Activated CD4-positive, CD25-positive, alpha-beta regulatory T cell (primary cell): ENCODE measurements around the gene FCHO2.

ENCODE experiments used
- DNase-seq, 4 experiments: peaks; one replicate each; lab custom pipeline; 2025; lab: John Stamatoyannopoulos, UW

FCHO2 gene

GRCh38 chr5:73030995-73031394 is 75.2 kb downstream of the FCHO2 start:
- no peak for DNase-seq

- no peak for DNase-seq
Measured at GRCh38 chr5:73031839-73032238, 76.0 kb downstream of the FCHO2 start.

- no peak for DNase-seq
Measured at GRCh38 chr5:73032635-73033034, 76.8 kb downstream of the FCHO2 start.

- DNase-seq, result no peak
Measured at GRCh38 chr5:73037545-73037944, 81.7 kb downstream of the FCHO2 start.

- no peak for DNase-seq
Measured at GRCh38 chr5:73039082-73039481, 83.2 kb downstream of the FCHO2 start.

GRCh38 chr5:73042993-73043392 is 87.2 kb downstream of the FCHO2 start:
- DNase-seq, result no peak

DNA sequence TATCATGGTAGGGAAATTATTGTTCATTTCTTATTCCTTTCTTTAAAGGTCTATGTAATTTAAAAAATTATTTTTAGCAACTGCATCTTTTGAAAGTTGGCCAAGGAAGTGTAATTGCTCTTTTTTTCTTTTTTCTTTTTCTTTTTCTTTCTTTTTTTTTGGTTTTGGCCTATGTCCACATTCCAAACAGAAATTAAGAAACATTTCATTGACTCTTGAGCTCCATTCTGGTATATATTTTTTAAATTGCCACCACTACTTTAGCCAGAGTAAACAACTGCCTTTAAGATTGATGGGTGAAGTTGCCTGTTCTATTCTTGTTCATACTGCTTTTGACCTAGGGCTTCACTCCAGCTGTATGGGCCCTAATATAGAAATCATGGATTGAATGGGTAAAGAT is 88.7 kb downstream of the FCHO2 start:
- no peak for DNase-seq

DNA sequence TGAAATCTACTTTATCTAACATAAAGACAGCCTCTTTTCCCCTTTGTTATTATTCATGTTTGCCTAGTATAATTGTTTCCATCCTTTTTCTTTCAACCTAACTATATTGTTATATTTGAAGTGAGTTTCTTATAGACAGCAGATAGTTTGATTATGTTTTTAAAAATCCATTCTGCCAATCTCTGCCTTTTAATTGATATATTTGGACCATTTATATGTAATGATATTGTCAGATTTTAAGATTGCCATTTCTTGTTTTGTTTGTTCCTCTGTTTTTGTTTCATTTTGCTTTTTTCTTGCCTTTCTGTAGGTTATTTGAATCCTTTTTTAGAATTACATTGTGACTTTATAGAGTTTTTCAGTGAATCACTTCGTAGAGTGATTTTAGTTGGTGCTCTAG is 89.8 kb downstream of the FCHO2 start:
- DNase-seq, result no peak

DNA sequence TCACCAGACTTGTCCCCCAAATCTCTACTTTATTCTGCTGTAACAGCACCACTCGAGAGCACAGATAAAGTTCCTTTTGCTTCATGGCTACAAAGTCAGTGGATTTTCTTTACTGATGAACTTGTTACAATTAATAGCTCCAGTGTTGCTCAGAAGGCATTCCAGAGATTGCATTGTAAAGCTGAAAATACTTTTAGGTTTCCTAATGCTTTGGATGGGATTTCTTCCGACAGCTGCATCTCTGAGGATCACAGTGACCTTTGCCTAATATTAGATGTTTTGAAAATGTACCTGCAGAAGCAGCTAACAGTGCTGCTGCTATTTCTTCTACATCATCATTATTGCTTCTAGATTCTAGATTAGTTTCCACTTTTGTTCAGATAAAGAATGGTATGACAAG is 105.8 kb downstream of the FCHO2 start:
- no peak for DNase-seq

GRCh38 chr5:73066466-73066865 is 110.6 kb downstream of the FCHO2 start:
- DNase-seq, result no peak

- DNase-seq, result no peak
Measured at GRCh38 chr5:73067213-73067612, 111.4 kb downstream of the FCHO2 start.

DNA sequence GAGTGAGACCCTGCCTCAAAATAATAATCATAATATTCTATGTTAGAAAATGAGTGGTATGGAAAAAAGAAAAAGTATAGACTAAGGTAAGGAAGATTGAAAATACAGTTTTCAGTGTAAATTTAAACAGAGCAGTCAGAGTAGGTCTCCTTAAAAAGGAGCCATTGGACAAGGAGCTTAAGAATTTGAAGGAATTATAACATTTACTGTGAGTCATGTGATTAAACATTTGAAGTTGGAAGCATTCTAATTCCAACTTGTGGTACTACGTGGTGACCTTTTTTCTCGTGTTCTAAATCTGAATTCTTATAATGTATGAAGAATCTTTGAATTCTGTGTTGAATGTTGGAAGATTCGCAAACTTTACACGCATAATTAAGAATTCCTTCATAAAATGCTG is 125.3 kb downstream of the FCHO2 start:
- no peak for DNase-seq

- DNase-seq, result no peak
Measured at GRCh38 chr5:73088026-73088425, 132.2 kb downstream of the FCHO2 start.

- DNase-seq, result no peak
Measured at GRCh38 chr5:73093943-73094342, 138.1 kb downstream of the FCHO2 start.

GRCh38 chr5:73094415-73094814 is 138.6 kb downstream of the FCHO2 start:
- no peak for DNase-seq

DNA sequence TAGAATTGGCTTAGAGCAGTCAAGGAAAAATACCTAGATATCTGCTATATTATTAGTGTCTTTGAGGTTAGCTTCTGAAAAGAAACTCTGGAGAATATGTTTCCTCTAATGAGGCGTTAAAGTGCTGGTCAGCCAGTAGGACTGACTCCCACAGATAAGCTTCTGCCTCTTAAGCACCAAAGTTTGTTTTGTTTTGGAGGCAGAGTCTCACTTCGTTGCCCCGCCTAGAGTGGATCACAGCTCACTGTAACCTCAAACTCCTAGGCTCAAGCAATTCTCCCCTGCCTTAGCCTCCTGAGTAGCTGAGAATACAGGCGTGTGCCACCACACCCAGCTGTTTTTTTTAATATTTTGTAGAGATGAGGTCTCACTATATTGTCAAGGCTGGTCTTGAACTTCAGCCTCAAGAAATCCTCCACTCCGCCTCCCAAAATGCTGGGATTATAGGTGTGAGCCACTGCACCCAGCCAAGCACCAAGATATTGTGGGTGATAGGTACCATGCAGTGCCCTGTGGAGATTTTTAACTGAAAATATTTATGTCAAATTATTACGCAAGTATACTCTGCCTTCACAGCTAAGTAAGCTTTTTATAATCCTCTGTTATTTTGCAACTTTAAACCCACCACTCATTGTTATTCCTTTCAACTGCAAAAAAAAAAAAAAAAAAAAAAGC is 139.9 kb downstream of the FCHO2 start:
- no peak for DNase-seq

DNA sequence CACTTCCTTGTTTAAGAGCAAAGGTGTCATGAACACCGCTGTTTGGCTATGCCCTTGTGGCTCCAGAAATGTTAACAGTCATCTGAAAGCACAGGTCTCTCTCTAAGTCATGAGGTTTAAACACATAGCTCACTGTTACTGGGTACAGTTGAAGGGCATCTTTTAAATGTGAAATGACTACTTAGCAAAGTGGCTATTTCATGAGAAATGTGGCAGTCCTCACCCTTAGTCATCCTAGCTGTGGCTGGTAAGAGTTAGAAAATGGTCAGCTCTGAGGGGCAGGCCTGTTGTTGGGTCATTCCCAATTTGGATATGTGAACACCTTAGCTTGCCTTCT is 140.4 kb downstream of the FCHO2 start:
- no peak for DNase-seq

- no peak for DNase-seq
Measured at GRCh38 chr5:73097740-73098139, 141.9 kb downstream of the FCHO2 start.

- DNase-seq, result no peak
Measured at GRCh38 chr5:73100109-73100508, 144.3 kb downstream of the FCHO2 start.

- no peak for DNase-seq
Measured at GRCh38 chr5:73103870-73104299, 148.0 kb downstream of the FCHO2 start.

DNA sequence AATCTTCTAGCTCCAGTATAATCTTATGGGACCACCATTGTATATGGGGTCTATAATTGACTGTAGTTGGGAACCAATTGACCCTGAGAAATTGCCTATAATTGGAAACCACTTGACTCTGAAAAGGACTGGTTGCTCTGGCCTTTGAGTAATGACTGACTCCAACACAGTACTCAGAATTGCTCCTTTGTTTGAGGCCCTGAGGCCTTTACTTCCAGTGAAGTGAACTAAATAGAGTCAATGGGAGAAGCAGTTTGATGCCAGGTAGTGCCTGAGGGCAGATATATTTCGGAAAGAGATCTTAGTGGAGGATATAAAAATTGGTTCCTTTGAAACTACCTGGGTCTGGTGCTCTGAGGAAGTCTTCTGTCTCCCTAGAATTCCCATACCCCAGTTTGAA is 148.5 kb downstream of the FCHO2 start:
- DNase-seq, result no peak

GRCh38 chr5:73106335-73106734 is 150.5 kb downstream of the FCHO2 start:
- DNase-seq, result no peak

DNA sequence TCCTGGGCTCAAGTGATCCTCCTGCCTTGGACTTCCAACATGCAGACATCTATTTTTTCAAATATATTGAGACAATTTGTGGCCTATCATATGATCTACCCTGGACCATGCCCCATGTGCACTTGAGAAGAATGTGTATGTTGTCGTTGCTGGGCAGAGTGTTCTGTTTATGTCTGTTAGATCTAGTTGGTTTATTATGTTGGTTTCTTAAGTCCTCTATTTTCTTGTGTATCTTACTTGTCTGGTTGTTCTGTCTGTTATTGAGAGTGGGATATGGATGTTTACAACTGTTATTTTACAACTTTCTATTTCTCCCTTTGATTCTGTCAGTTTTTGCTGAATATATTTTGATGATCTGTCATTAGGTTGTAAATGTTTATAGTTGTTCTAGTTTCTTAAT is 154.3 kb downstream of the FCHO2 start:
- no peak for DNase-seq

- DNase-seq, result no peak
Measured at GRCh38 chr5:73111536-73111935, 155.7 kb downstream of the FCHO2 start.

DNA sequence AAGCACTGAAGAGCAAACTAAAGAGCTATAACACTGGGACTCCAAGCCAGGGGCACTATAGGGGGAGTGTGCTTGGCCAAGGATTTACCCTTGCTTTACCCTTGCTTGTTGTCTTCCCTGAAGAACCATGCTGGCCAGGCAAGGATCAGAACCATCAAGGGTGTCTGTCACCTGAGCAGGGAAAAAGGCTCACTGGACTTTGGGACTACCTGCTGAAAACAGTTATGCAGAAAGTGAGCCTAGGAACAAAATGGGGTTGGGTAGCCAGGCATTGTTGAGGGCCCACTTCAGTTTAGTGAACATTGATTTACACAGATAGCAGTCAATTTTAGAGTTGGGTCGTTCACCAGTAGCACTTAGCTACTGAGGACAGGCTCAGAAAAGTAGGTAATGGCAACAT is 156.5 kb downstream of the FCHO2 start:
- DNase-seq, result no peak
